IPS-NIHi7 (cell line): ENCODE data around the gene CCBE1.

Source experiments
- DNase-seq: peaks from one replicate; pipeline ENCODE4 v3.0.0; 2012; ENCODE audit warnings: mixed read lengths; ENCODE audit errors: extremely low spot score

Gene CCBE1

DNA sequence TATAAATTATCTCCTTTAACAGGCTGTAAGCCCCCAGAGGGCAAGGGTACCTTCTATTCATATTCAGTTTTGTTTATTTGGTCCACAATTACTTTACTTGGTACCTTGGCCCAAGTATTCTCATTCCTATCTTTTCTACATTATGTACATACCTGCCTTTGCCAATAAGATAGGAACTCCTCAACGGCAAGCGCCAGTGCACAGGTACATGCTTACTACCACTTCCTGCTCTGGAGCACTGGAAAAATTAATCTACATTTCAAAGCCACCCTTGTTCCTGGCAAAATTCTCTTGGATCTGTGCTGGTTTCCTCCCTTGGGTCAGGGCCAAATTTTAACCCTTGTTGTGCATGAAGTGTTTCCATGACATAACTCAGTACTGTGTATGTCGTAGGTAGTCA lies 303.8 kb downstream of the CCBE1 start:
- no peak for DNase-seq

DNA sequence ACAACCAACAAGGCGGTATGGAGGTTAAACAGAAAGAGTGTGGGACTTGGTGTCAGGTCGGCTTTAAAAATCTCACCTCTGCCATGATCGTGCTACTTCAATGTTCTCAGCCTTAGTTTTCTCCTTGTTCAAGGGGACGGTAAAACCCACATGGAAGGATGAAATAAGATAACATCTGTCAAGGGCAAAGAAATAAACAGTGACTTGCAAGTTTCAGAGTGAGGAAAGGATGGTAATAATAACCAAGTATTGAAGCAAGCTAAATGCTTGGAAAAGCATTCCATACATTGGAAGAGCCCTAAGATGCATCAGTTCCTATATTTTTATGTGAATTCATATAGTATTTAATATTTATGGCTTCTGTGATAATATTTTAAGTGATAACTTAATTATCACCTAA lies 308.4 kb downstream of the CCBE1 start:
- DNase-seq: no peak

DNA sequence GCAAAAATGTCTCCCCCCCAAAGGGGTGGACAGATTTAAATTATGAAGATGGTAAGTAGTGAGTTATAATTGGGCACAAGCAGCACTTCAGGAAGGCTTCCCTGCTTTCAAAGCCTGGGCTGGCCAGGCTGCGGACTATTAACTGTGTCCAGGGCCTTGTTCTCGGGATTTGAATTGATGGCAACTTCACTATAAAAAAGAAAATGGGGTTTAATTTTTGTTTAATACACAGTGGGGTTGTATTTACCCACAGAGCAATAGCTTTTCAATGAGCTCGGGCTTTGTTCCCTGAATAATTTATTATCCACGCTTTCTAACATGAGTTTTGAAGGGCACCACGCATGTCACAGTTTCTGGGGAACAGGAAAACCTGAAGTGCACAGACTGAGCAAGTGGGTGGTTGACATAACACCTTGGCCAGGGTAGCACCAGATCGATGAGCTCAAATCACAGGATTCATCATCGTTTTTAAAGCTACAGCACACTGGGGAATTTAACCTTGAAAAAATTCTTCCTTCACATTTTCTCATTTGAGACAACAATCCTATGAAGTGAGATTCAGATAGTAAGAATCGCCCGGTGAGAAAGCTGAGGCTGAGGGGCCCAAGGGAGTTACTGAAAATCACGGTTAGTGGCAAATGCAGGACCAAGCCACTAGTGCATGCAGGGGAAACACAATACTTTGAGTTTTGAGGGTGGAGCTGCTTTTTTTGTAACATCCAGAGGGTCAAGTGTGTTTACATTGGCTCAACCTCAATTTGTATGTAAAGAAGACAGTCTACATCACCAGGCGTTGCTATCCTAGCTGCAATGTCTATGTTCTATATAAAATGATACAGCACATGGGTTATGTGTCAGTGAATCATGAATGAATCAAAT lies 309.3 kb downstream of the CCBE1 start:
- no peak for DNase-seq

DNA sequence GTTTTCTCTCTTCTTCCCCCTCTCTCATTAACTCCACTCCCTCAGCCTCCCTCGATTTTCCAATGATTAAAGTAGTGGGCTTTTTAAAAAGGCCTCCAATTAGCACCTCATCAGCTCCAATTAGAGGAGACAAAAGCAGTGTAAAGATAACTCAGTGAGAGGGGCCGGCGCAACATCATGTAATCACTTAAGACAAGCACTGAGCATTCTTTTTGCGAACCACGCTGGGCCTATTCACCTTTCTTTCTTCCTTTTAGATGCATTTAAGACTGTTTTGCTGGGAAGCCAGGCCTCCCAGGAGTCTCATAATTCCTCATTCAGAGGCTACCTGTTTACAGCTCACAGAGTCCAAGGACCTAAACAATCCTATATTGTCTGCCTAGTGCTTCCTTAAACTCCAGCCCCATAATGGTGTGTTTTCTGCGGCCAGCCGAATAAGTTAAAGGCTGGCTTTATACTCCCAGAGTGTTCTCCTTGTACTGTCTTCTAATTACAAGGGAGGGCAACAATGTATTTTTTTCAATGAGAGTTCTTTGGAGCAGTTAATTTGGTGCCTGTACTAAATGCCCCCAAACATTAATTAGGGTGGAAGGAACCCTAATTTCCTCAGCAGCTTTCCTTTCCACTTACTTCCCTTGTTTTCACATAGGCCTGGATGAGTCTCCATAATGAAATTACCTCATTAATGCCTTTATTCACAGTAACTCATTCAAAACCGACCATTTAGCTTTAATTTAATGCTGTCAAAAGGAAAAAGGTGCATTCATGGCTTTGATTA lies 310.1 kb downstream of the CCBE1 start:
- DNase-seq: no peak

DNA sequence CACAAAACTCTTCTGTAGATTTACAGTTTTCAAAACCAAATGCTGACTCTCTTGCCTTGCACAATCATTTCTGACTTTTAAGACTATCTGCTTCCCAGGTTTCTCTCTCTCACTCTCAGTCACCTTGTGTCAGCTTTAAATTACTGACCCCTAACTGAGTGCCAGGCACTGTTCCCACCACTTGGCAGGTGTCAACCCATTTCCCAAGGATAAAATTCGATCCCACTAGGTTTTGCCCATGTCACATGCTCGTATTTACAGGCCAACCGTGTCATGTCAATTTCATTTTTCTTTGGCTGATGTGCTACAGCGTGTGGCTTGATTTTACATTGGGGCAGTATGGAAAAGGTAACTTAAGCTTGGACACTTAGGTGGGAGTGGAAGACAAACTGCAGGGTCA lies 312.0 kb downstream of the CCBE1 start:
- DNase-seq: no peak

DNA sequence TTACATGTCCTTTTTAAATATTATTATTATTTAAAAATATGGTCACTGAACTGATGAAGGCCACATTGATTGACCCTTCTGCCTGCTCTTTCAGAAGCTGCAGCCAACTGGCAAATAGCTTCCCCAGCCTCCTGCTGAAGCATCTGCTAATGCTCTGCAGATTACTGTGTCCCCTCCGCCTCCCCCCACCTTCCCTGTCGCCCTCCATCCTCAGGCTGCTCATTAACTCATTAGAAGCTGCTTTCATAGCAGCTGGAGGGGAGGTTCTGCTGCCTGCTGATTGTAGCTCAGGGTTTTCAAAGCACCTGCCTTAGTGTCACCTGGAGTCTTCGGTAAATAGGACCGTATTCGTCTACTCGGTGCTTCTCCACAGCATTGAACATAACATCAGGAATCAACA lies 313.4 kb downstream of the CCBE1 start:
- DNase-seq: no peak

DNA sequence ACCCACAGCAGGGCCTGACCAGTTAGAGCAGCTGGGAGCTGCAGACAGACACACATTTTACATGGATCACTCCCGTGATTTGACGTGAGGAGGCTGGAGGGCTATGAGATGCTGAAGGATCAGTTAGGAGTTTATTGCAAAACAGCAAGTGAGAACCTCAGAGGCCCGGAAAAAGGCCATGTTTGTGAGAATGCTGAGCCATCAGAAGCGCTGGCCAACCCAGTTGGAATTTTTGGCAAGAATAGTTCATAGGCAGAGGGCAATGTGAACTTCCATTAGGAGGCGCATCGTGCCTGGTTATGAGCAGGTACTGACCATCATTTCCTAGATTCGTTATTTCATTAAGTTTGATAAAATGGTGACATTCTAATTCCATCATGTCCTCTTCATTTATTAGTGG lies 314.8 kb downstream of the CCBE1 start:
- no peak for DNase-seq

DNA sequence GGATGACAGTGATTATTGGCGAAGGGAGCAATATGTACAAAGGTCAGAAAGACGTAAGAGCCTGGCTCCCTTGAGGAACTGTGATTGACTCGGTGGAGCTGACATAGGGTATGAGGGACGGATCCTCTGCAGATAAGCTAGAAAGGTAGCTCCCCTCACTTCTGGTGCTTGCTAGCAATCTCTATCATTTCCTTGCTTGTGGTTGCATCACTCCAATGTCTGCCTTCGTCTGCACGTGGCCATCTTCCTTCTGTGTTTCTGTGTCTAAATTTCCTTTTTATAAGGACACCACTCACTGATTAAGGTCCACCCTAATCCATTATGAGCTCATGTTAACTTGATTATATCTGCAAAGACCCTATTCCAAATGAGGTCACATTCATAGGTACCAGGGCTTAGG lies 315.3 kb downstream of the CCBE1 start:
- DNase-seq: no peak
